ENCODE results near the gene C19orf73.
"Not testable (repeated sequence)": the region's sequence is repeated elsewhere in the genome, so short reads cannot be mapped to it uniquely, and the experiment has no call there.

The C19orf73 gene

DNA sequence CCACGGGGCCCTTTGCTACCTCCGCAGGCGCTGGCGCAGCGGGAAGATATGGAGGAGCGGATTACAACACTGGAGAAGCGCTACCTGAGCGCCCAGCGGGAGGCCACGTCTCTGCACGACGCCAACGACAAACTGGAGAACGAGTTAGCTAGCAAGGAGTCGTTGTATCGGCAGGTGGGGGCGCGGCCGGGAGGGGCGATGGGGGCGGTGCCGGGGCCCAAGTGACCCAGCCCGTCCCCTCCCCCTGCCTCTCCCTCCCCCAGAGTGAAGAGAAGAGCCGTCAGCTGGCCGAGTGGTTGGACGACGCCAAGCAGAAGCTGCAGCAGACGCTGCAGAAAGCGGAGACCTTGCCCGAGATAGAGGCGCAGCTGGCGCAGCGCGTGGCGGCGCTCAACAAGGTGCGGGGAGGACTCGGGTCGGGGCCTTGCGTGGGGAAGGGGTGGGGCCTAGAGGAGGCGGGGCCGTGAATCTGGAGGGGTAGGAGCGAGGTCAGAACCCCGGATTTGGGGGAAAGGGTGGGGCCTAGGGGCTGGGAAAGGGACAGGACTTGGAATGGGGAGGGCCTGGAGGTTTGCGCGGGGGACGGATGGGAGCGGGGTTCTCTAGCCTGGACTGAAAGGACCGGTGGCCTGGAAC lies 14.1 kb upstream of the C19orf73 start:
- no CpG with 5 or more reads among the region's 49 CpGs for WGBS (ENCODE audit: insufficient coverage, insufficient read length)
- Histone ChIP-seq H3K4me1 (ENCODE audit: control insufficient read depth, insufficient read depth, low read length) (peaks cover 3% of the 10 kb centered on the region), H3K4me3 (ENCODE audit: low read length) (no peak overlapping the region), H3K9me3 (ENCODE audit: control insufficient read depth, insufficient read depth, low read length) (no peaks in the 10 kb centered on the region), H3K27ac (ENCODE audit: low read length) (no peak overlapping the region), H3K36me3 (ENCODE audit: control insufficient read depth, insufficient read depth, low read length) (peaks cover 7% of the 10 kb centered on the region; the same call in 1 of the 2 replicates), H3K27me3 (ENCODE audit: control insufficient read depth, insufficient read depth, low read length) (no peaks in the 10 kb centered on the region)
- no peak for DNase-seq (ENCODE audit: low read depth, low spot score)

GRCh38 chr19:49130325-49130724 lies 11.4 kb upstream of the C19orf73 start:
- no peaks in the 10 kb centered on the region for H3K9me3 ChIP-seq (ENCODE audit: control insufficient read depth, insufficient read depth, low read length)
- no peaks in the 10 kb centered on the region for H3K27me3 ChIP-seq (ENCODE audit: control insufficient read depth, insufficient read depth, low read length)
- H3K36me3 ChIP-seq (ENCODE audit: control insufficient read depth, insufficient read depth, low read length) = no peaks in the 10 kb centered on the region; the same call in 1 of the 2 replicates
- peaks cover 5% of the 10 kb centered on the region for H3K4me1 ChIP-seq (ENCODE audit: control insufficient read depth, insufficient read depth, low read length)
- no CpG with 5 or more reads among the region's 24 CpGs for WGBS (ENCODE audit: insufficient coverage, insufficient read length)
- no peak for DNase-seq (ENCODE audit: low read depth, low spot score)
- H3K27ac ChIP-seq (ENCODE audit: low read length) = no peak overlapping the region
- H3K4me3 ChIP-seq (ENCODE audit: low read length) = no peak overlapping the region

DNA sequence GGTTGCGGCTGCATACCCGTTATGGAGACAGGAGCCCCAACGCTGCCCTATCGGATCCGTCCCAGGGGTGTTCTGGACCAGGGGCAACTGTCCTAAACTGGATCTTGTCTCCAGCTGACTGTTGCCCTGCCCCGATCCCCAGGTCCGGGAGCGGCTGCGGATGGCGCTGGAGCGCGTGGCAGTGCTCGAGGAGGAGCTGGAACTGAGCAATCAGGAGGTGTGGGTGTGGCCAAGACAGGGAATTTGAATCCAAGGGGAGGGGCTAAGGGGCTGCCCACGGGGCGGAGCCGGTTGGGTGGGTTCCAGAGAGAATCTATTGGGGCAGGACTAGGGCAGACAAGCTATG lies 10.3 kb upstream of the C19orf73 start:
- Histone ChIP-seq H3K4me3 (ENCODE audit: low read length) (no peak overlapping the region), H3K27me3 (ENCODE audit: control insufficient read depth, insufficient read depth, low read length) (no peaks in the 10 kb centered on the region), H3K9me3 (ENCODE audit: control insufficient read depth, insufficient read depth, low read length) (no peaks in the 10 kb centered on the region), H3K27ac (ENCODE audit: low read length) (no peak overlapping the region), H3K36me3 (ENCODE audit: control insufficient read depth, insufficient read depth, low read length) (no peaks in the 10 kb centered on the region), H3K4me1 (ENCODE audit: control insufficient read depth, insufficient read depth, low read length) (peaks cover 5% of the 10 kb centered on the region)
- no CpG with 5 or more reads among the region's 16 CpGs for WGBS (ENCODE audit: insufficient coverage, insufficient read length)
- no peak for DNase-seq (ENCODE audit: low read depth, low spot score)

- no peak overlapping the region for H3K27ac ChIP-seq (ENCODE audit: low read length)
- H3K27me3 ChIP-seq (ENCODE audit: control insufficient read depth, insufficient read depth, low read length) = no peaks in the 10 kb centered on the region
- H3K4me3 ChIP-seq (ENCODE audit: low read length) = peak overlapping the region; percentile 10; the same call in 1 of the 2 replicates
- no peaks in the 10 kb centered on the region for H3K36me3 ChIP-seq (ENCODE audit: control insufficient read depth, insufficient read depth, low read length)
- no CpG with 5 or more reads among the region's 15 CpGs for WGBS (ENCODE audit: insufficient coverage, insufficient read length)
- no peaks in the 10 kb centered on the region for H3K9me3 ChIP-seq (ENCODE audit: control insufficient read depth, insufficient read depth, low read length)
- DNase-seq (ENCODE audit: low read depth, low spot score) = no peak
- H3K4me1 ChIP-seq (ENCODE audit: control insufficient read depth, insufficient read depth, low read length) = peaks cover 5% of the 10 kb centered on the region
Observed at GRCh38 chr19:49128545-49129237, 9.7 kb upstream of the C19orf73 start.

DNA sequence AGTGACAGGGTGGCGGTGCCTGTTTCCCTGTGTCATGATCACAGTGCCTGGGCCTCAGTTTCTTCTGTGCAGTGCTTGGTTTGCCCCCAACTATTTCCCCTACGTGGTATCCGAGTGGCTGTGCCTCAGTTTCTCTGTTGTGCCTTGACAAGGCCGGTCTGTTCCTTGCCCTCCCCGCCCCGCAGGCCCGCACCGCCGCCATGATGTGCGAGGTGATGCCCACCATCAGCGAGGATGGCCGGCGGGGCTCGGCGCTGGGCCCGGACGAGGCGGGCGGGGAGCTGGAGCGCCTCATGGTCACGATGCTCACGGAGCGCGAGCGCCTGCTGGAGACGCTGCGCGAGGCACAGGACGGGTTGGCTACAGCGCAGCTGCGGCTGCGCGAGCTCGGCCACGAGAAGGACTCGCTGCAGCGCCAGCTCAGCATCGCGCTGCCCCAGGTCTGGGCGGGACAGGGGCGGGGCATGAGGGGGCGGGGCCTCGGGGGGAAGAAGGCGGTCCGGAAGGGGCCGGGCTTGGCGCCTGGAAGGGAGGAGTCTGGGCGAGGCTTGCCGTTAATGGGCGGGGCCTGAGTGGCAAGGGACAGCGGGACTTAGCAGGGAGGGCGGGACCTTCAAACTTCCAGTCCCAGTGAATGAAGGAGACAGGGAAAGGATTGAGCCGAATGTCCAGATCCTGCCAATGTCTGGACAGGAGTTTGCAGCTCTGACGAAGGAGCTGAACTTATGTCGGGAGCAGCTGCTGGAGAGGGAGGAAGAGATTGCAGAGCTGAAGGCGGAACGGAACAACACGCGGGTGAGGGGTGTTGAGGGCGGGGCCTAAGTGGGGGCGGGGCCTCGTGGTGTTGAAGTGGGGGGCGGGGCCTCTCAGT lies 9.0 kb upstream of the C19orf73 start:
- H3K4me3 ChIP-seq (ENCODE audit: low read length) = peak overlapping the region; percentile 48; the same call in 1 of the 2 replicates
- no peak overlapping the region for H3K27ac ChIP-seq (ENCODE audit: low read length)
- no peaks in the 10 kb centered on the region for H3K36me3 ChIP-seq (ENCODE audit: control insufficient read depth, insufficient read depth, low read length)
- no peaks in the 10 kb centered on the region for H3K9me3 ChIP-seq (ENCODE audit: control insufficient read depth, insufficient read depth, low read length)
- no peaks in the 10 kb centered on the region for H3K27me3 ChIP-seq (ENCODE audit: control insufficient read depth, insufficient read depth, low read length)
- DNase-seq (ENCODE audit: low read depth, low spot score) = no peak
- no CpG with 5 or more reads among the region's 63 CpGs for WGBS (ENCODE audit: insufficient coverage, insufficient read length)
- H3K4me1 ChIP-seq (ENCODE audit: control insufficient read depth, insufficient read depth, low read length) = peaks cover 5% of the 10 kb centered on the region

DNA sequence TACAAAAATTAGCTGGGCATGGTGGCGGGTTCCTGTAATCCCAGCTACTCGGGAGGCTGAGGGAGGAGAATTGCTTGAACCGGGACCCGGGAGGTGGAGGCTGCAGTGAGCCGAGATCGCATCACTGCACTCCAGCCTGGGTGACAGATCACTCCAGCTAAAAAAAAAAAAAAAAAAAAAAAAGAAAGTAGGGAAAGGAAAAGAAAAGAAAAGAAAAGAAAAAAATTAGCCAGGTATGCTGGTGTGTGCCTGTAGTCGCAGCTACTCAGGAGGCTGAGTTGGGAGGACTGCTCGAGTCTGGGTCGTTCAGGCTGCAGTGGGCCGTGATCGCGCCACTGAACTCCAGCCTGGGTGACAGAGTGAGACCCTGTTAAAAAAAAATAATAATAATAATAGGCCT lies 8.3 kb upstream of the C19orf73 start:
- not testable (repeated sequence) for H3K9me3 ChIP-seq (ENCODE audit: control insufficient read depth, insufficient read depth, low read length); H3K36me3 ChIP-seq (ENCODE audit: control insufficient read depth, insufficient read depth, low read length); DNase-seq (ENCODE audit: low read depth, low spot score); H3K4me1 ChIP-seq (ENCODE audit: control insufficient read depth, insufficient read depth, low read length); H3K27ac ChIP-seq (ENCODE audit: low read length); H3K4me3 ChIP-seq (ENCODE audit: low read length); H3K27me3 ChIP-seq (ENCODE audit: control insufficient read depth, insufficient read depth, low read length)
- no CpG with 5 or more reads among the region's 12 CpGs for WGBS (ENCODE audit: insufficient coverage, insufficient read length)

- Histone ChIP-seq H3K27me3 (ENCODE audit: control insufficient read depth, insufficient read depth, low read length) (no peaks in the 10 kb centered on the region), H3K9me3 (ENCODE audit: control insufficient read depth, insufficient read depth, low read length) (no peaks in the 10 kb centered on the region), H3K27ac (ENCODE audit: low read length) (no peak overlapping the region), H3K36me3 (ENCODE audit: control insufficient read depth, insufficient read depth, low read length) (no peaks in the 10 kb centered on the region), H3K4me1 (ENCODE audit: control insufficient read depth, insufficient read depth, low read length) (peaks cover 5% of the 10 kb centered on the region), H3K4me3 (ENCODE audit: low read length) (no peak overlapping the region)
- DNase-seq (ENCODE audit: low read depth, low spot score) = no peak
- no CpG with 5 or more reads among the region's 4 CpGs for WGBS (ENCODE audit: insufficient coverage, insufficient read length)
Observed at GRCh38 chr19:49126575-49126974, 7.6 kb upstream of the C19orf73 start.

- peak overlapping the region; percentile 2; the same call in 1 of the 2 replicates for H3K4me3 ChIP-seq (ENCODE audit: low read length)
- no peak overlapping the region for H3K27ac ChIP-seq (ENCODE audit: low read length)
- no peaks in the 10 kb centered on the region for H3K9me3 ChIP-seq (ENCODE audit: control insufficient read depth, insufficient read depth, low read length)
- peaks cover 9% of the 10 kb centered on the region for H3K27me3 ChIP-seq (ENCODE audit: control insufficient read depth, insufficient read depth, low read length)
- no peak for DNase-seq (ENCODE audit: low read depth, low spot score)
- H3K36me3 ChIP-seq (ENCODE audit: control insufficient read depth, insufficient read depth, low read length) = no peaks in the 10 kb centered on the region
- peaks cover 5% of the 10 kb centered on the region for H3K4me1 ChIP-seq (ENCODE audit: control insufficient read depth, insufficient read depth, low read length)
- no CpG with 5 or more reads among the region's 23 CpGs for WGBS (ENCODE audit: insufficient coverage, insufficient read length)
Observed at GRCh38 chr19:49125025-49125731, 6.2 kb upstream of the C19orf73 start.

DNA sequence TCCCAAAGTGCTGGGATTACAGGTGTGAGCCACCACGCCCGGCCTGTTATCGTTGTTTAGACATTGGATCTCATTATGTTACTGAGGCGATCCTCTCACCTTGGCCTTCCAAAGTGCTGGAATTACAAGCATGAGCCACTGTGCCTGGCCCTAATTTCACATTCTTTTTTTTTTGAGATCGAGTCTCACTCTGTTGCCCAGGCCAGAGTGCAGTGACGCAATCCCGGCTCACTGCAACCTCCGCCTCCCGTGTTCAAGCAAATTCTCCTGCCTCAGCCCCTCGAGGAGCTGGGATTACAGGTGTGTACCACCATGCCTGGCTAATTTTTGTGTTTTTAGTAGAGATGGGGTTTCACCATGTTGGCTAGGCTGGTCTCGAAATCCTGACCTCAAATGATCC lies 4.3 kb upstream of the C19orf73 start:
- not testable (repeated sequence) for H3K4me3 ChIP-seq (ENCODE audit: low read length); H3K27ac ChIP-seq (ENCODE audit: low read length); H3K4me1 ChIP-seq (ENCODE audit: control insufficient read depth, insufficient read depth, low read length); DNase-seq (ENCODE audit: low read depth, low spot score); H3K36me3 ChIP-seq (ENCODE audit: control insufficient read depth, insufficient read depth, low read length); H3K9me3 ChIP-seq (ENCODE audit: control insufficient read depth, insufficient read depth, low read length); H3K27me3 ChIP-seq (ENCODE audit: control insufficient read depth, insufficient read depth, low read length)
- no CpG with 5 or more reads among the region's 11 CpGs for WGBS (ENCODE audit: insufficient coverage, insufficient read length)

GRCh38 chr19:49121841-49122240 lies 2.9 kb upstream of the C19orf73 start:
- not testable (repeated sequence) for H3K27me3 ChIP-seq (ENCODE audit: control insufficient read depth, insufficient read depth, low read length); H3K4me3 ChIP-seq (ENCODE audit: low read length); H3K9me3 ChIP-seq (ENCODE audit: control insufficient read depth, insufficient read depth, low read length); H3K27ac ChIP-seq (ENCODE audit: low read length); H3K4me1 ChIP-seq (ENCODE audit: control insufficient read depth, insufficient read depth, low read length); H3K36me3 ChIP-seq (ENCODE audit: control insufficient read depth, insufficient read depth, low read length); DNase-seq (ENCODE audit: low read depth, low spot score)
- no CpG with 5 or more reads among the region's 10 CpGs for WGBS (ENCODE audit: insufficient coverage, insufficient read length)
